HepG2 (cell line): ENCODE results near the gene FYB1. TPM values are rescaled to one million over a fixed set of nuclear protein-coding genes. Genes with fewer than 3 reads are reported as not detected.
A peak's percentile ranks its signal among the peaks of the same experiment; 100 is the strongest.

Experiments
- ATAC-seq: fragments of 200-7000 bp; cut with Tn5 transposase; 3 replicates; pipeline ENCODE4 v1.9.1; 2020; ENCODE audit warnings: mild to moderate bottlenecking, moderate library complexity
- BruUV-seq: library from RNA; stranded (reverse); fragments of 400-500 nt; replicated peaks from 2 replicates; lab custom pipeline; 2021; lab: Mats Ljungman, UMichigan
- CTCF ChIA-PET: fragments of 300-600 bp; formaldehyde crosslinking; extraction: SDS; loops from one replicate; lab custom pipeline; 2021; ENCODE audit warnings: low total read pairs, inconsistent platforms, low intra/inter-chr PET ratio; lab: Yijun Ruan, JAX
- POLR2A ChIA-PET: fragments of 350-600 bp; sonication (Branson Sonifier 250); formaldehyde crosslinking; loops from one replicate; lab custom pipeline; 2020; ENCODE audit warnings: antibody characterized with exemption, inconsistent platforms; lab: Yijun Ruan, JAX
- DNase-seq: peaks from one replicate; pipeline ENCODE4 v3.0.0-alpha.2; 2015; ENCODE audit warnings: low spot score
- FAIRE-seq: peaks from 3 replicates; lab custom pipeline; 2011; peaks lifted over from hg19 to GRCh38; lab: Jason Lieb, UNC
- H2AFZ ChIP-seq: one replicate; pipeline ENCODE4 v1.6.1; 2011; ENCODE audit warnings: low read length, inconsistent platforms
- H3K27ac ChIP-seq: fragments of 300-600 bp; 3 replicates; pipeline ENCODE4 v1.8.0; 2011; ENCODE audit warnings: mixed run types, mild to moderate bottlenecking, mixed read lengths, low read length, inconsistent platforms; ENCODE audit not compliant: insufficient read depth; ENCODE audit errors: extremely low read length
- H3K27me3 ChIP-seq, 2 experiments: fragments of 200-600 bp in 1 of 2; 2 replicates in 1 of 2; 3 replicates in 1 of 2; pipeline versions ENCODE4 v1.6.0 to v1.8.0; 2011; ENCODE audit warnings: low read length in 2 of 2, mild to moderate bottlenecking in 2 of 2, moderate library complexity in 2 of 2, inconsistent platforms in 1 of 2; ENCODE audit not compliant: insufficient read depth in 2 of 2, control insufficient read depth in 1 of 2
- H3K36me3 ChIP-seq, 2 experiments: fragments of 200-600 bp in 1 of 2; replicated peaks in 1 of 2; 2 replicates in 1 of 2; 3 replicates in 1 of 2; pipeline versions ENCODE4 v1.5.1 to v1.8.0; 2011; ENCODE audit warnings: low read length in 2 of 2, inconsistent platforms in 1 of 2; ENCODE audit not compliant: insufficient read depth in 2 of 2, control insufficient read depth in 1 of 2
- H3K4me1 ChIP-seq: 2 replicates; pipeline ENCODE4 v1.5.1; 2012; ENCODE audit warnings: low read length, inconsistent platforms; ENCODE audit not compliant: insufficient read depth
- H3K4me2 ChIP-seq: 2 replicates; pipeline ENCODE4 v1.6.0; 2011; ENCODE audit warnings: low read depth, low read length, inconsistent platforms
- H3K4me3 ChIP-seq, 3 experiments: fragments of 200-600 bp in 1 of 3; sonication (generic), shearing (Covaris generic) in 1 of 3; replicated peaks in 1 of 3; 2 replicates each; pipeline ENCODE4 v1.5.1; 2011 to 2016; ENCODE audit warnings: low read length in 3 of 3, inconsistent platforms in 2 of 3, low read depth in 2 of 3, mild to moderate bottlenecking in 2 of 3, control low read depth in 1 of 3, mixed read lengths in 1 of 3; ENCODE audit not compliant: insufficient read depth in 1 of 3
- H3K79me2 ChIP-seq: one replicate; pipeline ENCODE4 v1.6.1; 2011; ENCODE audit warnings: low read length, inconsistent platforms; ENCODE audit not compliant: insufficient read depth
- H3K9ac ChIP-seq: 2 replicates; pipeline ENCODE4 v1.6.0; 2011; ENCODE audit warnings: mild to moderate bottlenecking, low read depth, low read length, inconsistent platforms; ENCODE audit not compliant: insufficient read depth
- H3K9me3 ChIP-seq: 2 replicates; pipeline ENCODE4 v1.5.1; 2012; ENCODE audit warnings: mild to moderate bottlenecking, low read length
- H4K20me1 ChIP-seq: 2 replicates; pipeline ENCODE4 v1.6.0; 2011; ENCODE audit warnings: inconsistent platforms, mild to moderate bottlenecking, low read length, moderate library complexity; ENCODE audit not compliant: insufficient read depth
- ATRX ChIP-seq: sonication (generic); formaldehyde crosslinking; IDR thresholded peaks from 2 replicates; pipeline ENCODE4 v1.4.0; 2020; ENCODE audit warnings: missing genetic modification reagents, borderline replicate concordance
- CCAR2 ChIP-seq: fragments of 200-400 bp; formaldehyde crosslinking; optimal IDR thresholded peaks from 2 replicates; pipeline ENCODE3; 2018; ENCODE audit warnings: low read depth, mild to moderate bottlenecking, low read length, moderate library complexity
- FOXO1 ChIP-seq: sonication (generic); formaldehyde crosslinking; IDR thresholded peaks from 2 replicates; pipeline ENCODE4 v1.4.0; 2020; ENCODE audit warnings: missing genetic modification reagents
- HNF4A ChIP-seq: sonication (generic); formaldehyde crosslinking; IDR thresholded peaks from 2 replicates; pipeline ENCODE4 v1.4.0; 2020; ENCODE audit warnings: missing genetic modification reagents
- HNF4G ChIP-seq, 2 experiments: sonication (generic) in 1 of 2; formaldehyde crosslinking in 1 of 2; IDR thresholded peaks; 2 replicates each; pipeline versions ENCODE4 v1.4.0 to v1.6.1; 2011 to 2020; ENCODE audit warnings: borderline replicate concordance in 2 of 2, low read depth in 2 of 2, mild to moderate bottlenecking in 2 of 2, low read length in 1 of 2, missing genetic modification reagents in 1 of 2, moderate library complexity in 1 of 2
- RORA ChIP-seq: sonication (generic); formaldehyde crosslinking; IDR thresholded peaks from 2 replicates; pipeline ENCODE4 v1.5.0; 2020; ENCODE audit warnings: mild to moderate bottlenecking, missing genetic modification reagents, moderate library complexity
- ZBTB44 ChIP-seq: sonication (generic); formaldehyde crosslinking; IDR thresholded peaks from 2 replicates; pipeline ENCODE4 v1.4.0; 2020; ENCODE audit warnings: missing genetic modification reagents
- WGBS: methylation state at CpG from one replicate; pipeline ENCODE4 v1.1.6; 2017; ENCODE audit warnings: low lambda C conversion rate; 5-methylcytosine and 5-hydroxymethylcytosine counted together
- in situ Hi-C: cut with HindIII; loops from 2 replicates; pipeline ENCODE4 v1.10.0; 2017; ENCODE audit warnings: low pct_unique_long_range_greater_than_20kb; ENCODE audit not compliant: extremely low pct_ligation_motif_present
- intact Hi-C: fragments of 100-400 bp; cut with micrococcal nuclease; formaldehyde crosslinking; loops from one replicate; pipeline ENCODE4 v1.10.0; 2022; ENCODE audit not compliant: unreplicated experiment
- polyA plus RNA-seq, 8 experiments: library from polyadenylated mRNA; depleted of rRNA in 3 of 8; stranded (reverse) in 7 of 8; unstranded in 1 of 8; fragments of >200 nt; fragmentation: Illumina TruSeq in 4 of 8; extraction: Trizol in 4 of 8; gene quantifications; 2 replicates each; pipeline versions ENCODE4 v1.2.1 to v1.2.3, GENCODE V29; 2011 to 2016; ENCODE audit warnings: low read depth in 4 of 8, missing spikeins in 1 of 8, mixed read lengths in 1 of 8; ENCODE audit not compliant: insufficient read depth in 1 of 8
- total RNA-seq, 5 experiments: library from RNA; depleted of rRNA; stranded (reverse); fragments of >200 nt; fragmentation: Illumina TruSeq; extraction: Trizol; gene quantifications; 2 replicates each; pipeline ENCODE4 v1.2.3, GENCODE V29; 2016; ENCODE audit warnings: low read depth in 1 of 5
- TF ChIP-seq, protein P1 (sequence below), 2 experiments: IDR thresholded peaks; 2 replicates each; pipeline ENCODE4 v1.6.1; 2011 to 2012; ENCODE audit warnings: low read length in 2 of 2, borderline replicate concordance in 1 of 2, low read depth in 1 of 2, mild to moderate bottlenecking in 1 of 2, moderate library complexity in 1 of 2

Gene FYB1
- total and polyA plus RNA-seq, 2 of the 13 experiments (the other 11 are each of a cell fraction or from before 2014, with no cell fraction given), result 0.03 TPM; not detected in 1

DNA sequence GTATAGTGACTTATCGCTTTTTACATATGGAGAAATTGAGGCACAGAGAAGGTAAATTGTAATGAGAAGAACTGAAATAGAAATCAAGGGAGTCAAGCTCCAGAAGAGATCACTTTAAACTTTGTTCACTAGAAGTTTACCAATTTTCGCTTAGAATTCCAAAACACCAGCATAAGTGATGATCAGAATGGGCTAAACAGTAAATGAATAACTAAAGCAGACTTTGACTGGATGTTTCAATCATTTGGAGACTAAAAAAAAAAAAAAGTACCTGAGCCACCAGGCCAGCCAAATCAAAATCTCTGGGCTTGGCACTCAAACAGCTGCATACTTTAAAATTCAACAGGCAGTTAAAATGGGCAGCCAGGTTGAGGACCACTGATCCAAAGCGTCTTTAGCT, 38.2 kb upstream of the FYB1 start:
- no peaks in the 10 kb centered on the region for H3K36me3 ChIP-seq
- no peaks in the 10 kb centered on the region; a peak in 1 of 5 replicates for H3K27me3 ChIP-seq
- H3K79me2 ChIP-seq, result no peaks in the 10 kb centered on the region
- no TSS peak for BruUV-seq
- TF ChIP-seq HNF4A (CRISPR knock-in tag) (0 out of 2 replicates have a peak, but pooled peaks have one; percentile 22), HNF4G (IDR thresholded peaks at IDR 0.05; ENCODE audit: borderline replicate concordance, low read depth, low read length) (0 out of 2 replicates have a peak, but pooled peaks have one; percentile 41), HNF4G (CRISPR knock-in tag; IDR thresholded peaks at IDR 0.05; ENCODE audit: borderline replicate concordance, low read depth) (no peak), CCAR2 (no peak)
- ATAC-seq (peak; percentile 66), DNase-seq (peak; percentile 27), FAIRE-seq (no peak)
- 15% methylated on average over 3 of the region's 3 CpGs for WGBS
- ChIA-PET CTCF (no interaction called here), POLR2A (no interaction called here)
- no peaks in the 10 kb centered on the region for H4K20me1 ChIP-seq
- intact Hi-C loops (no loop called here), in situ Hi-C loops (no loop called here)
- H2AFZ ChIP-seq, result no peak overlapping the region
- no peak overlapping the region for H3K27ac ChIP-seq
- H3K9me3 ChIP-seq, result no peaks in the 10 kb centered on the region
- H3K4me2 ChIP-seq, result peak overlapping the region; percentile 48
- no peak overlapping the region for H3K9ac ChIP-seq
- no peak overlapping the region; a peak in 1 of 6 replicates for H3K4me3 ChIP-seq
- H3K4me1 ChIP-seq, result peaks cover 24% of the 10 kb centered on the region

- no peak for FAIRE-seq
- no peak overlapping the region for H3K4me2 ChIP-seq
- ATAC-seq, result no peak
- TF ChIP-seq ZBTB44 (CRISPR knock-in tag) (no peak), ATRX (CRISPR knock-in tag) (no peak), RORA (no peak), FOXO1 (CRISPR knock-in tag) (no peak)
- TF ChIP-seq, protein P1, sequence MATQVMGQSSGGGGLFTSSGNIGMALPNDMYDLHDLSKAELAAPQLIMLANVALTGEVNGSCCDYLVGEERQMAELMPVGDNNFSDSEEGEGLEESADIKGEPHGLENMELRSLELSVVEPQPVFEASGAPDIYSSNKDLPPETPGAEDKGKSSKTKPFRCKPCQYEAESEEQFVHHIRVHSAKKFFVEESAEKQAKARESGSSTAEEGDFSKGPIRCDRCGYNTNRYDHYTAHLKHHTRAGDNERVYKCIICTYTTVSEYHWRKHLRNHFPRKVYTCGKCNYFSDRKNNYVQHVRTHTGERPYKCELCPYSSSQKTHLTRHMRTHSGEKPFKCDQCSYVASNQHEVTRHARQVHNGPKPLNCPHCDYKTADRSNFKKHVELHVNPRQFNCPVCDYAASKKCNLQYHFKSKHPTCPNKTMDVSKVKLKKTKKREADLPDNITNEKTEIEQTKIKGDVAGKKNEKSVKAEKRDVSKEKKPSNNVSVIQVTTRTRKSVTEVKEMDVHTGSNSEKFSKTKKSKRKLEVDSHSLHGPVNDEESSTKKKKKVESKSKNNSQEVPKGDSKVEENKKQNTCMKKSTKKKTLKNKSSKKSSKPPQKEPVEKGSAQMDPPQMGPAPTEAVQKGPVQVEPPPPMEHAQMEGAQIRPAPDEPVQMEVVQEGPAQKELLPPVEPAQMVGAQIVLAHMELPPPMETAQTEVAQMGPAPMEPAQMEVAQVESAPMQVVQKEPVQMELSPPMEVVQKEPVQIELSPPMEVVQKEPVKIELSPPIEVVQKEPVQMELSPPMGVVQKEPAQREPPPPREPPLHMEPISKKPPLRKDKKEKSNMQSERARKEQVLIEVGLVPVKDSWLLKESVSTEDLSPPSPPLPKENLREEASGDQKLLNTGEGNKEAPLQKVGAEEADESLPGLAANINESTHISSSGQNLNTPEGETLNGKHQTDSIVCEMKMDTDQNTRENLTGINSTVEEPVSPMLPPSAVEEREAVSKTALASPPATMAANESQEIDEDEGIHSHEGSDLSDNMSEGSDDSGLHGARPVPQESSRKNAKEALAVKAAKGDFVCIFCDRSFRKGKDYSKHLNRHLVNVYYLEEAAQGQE (IDR thresholded peaks at IDR 0.05; ENCODE audit: borderline replicate concordance in 1 of 2, low read depth in 1 of 2, low read length in 2 of 2), result no peak
Observed at GRCh38 chr5:39256477-39257235, 37.3 kb upstream of the FYB1 start.

More at GRCh38 chr5:39256477-39257235, 37.3 kb upstream of the FYB1 start:
- no peaks in the 10 kb centered on the region for H3K36me3 ChIP-seq
- no peak overlapping the region for H3K9ac ChIP-seq
- no TSS peak for BruUV-seq
- DNase-seq, result no peak
- H2AFZ ChIP-seq, result no peak overlapping the region
- CTCF ChIA-PET, result no interaction called here
- in situ Hi-C loops (no loop called here), intact Hi-C loops (no loop called here)
- no peaks in the 10 kb centered on the region; a peak in 1 of 5 replicates for H3K27me3 ChIP-seq
- POLR2A ChIA-PET, result no interaction called here
- no peaks in the 10 kb centered on the region for H3K79me2 ChIP-seq
- no peaks in the 10 kb centered on the region for H3K9me3 ChIP-seq
- WGBS, result 17% methylated on average over 4 of the region's 4 CpGs
- H3K27ac ChIP-seq, result no peak overlapping the region
- no peak overlapping the region for H3K4me3 ChIP-seq
- peaks cover 24% of the 10 kb centered on the region for H3K4me1 ChIP-seq
- H4K20me1 ChIP-seq, result no peaks in the 10 kb centered on the region
